ENCODE measurements around the gene RRBP1. TPM values are rescaled to one million over a fixed set of nuclear protein-coding genes. Genes with fewer than 3 reads are reported as not detected.

Gene RRBP1
- total RNA-seq, 4 donors from 2014 or later, result 76.5 to 162 (median 83.9) TPM

DNA sequence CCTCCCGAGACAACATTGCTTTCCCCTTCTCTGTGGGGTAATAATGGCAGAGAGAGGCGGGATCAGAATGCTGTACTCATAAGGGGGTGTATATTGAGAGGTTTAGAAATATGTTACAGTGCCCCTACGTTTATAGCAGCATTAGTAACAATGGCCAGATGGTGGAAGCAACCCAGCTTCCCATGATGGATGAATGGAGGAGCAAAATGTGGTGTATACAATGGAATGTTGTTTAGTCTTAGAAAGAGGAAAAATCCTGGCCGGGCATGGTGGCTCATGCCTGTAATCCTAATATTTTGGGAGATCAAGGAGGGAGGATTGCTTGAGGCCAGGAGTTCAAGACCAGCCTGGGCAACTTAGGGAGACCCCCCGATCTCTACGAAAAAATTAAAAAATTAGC lies 30.7 kb upstream of the RRBP1 start:
- Histone ChIP-seq H3K27me3 (no peaks in the 10 kb centered on the region), H3K36me3 (no peaks in the 10 kb centered on the region), H3K9me3 (no peaks in the 10 kb centered on the region), H3K4me1 (peaks cover 0 to 8% (median 0%) of the 10 kb centered on the region in 4 donors), H3K4me3 (no peak overlapping the region), H3K27ac (no peak overlapping the region)
- TF ChIP-seq, protein P1, sequence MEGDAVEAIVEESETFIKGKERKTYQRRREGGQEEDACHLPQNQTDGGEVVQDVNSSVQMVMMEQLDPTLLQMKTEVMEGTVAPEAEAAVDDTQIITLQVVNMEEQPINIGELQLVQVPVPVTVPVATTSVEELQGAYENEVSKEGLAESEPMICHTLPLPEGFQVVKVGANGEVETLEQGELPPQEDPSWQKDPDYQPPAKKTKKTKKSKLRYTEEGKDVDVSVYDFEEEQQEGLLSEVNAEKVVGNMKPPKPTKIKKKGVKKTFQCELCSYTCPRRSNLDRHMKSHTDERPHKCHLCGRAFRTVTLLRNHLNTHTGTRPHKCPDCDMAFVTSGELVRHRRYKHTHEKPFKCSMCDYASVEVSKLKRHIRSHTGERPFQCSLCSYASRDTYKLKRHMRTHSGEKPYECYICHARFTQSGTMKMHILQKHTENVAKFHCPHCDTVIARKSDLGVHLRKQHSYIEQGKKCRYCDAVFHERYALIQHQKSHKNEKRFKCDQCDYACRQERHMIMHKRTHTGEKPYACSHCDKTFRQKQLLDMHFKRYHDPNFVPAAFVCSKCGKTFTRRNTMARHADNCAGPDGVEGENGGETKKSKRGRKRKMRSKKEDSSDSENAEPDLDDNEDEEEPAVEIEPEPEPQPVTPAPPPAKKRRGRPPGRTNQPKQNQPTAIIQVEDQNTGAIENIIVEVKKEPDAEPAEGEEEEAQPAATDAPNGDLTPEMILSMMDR (IDR thresholded peaks at IDR 0.05), result no peak
- 80 to 86% methylated on average over 6 of the region's 6 CpGs for WGBS, 2 donors
- DNase-seq (ENCODE audit: low spot score in 2 of 2), result no peak

DNA sequence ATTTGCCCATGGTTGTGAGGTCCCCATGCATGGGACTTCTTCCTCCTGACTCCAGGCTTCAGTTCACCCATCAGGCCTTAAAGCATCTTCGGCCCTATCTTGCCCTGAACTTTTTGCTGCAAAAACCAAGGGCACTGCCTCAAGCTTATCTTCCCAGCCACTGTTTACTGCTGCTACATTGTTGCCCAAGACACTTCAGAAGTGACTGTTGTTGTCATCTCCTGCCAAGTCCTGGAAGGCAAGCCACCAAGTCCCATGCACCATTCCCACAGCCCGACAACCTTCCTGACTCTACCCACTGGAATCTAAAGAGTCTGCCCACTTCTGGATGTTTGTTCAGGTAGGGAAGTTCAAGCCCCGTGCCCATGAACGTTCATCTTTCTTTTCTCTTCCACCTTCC lies 30.2 kb upstream of the RRBP1 start:
- DNase-seq (ENCODE audit: low spot score in 2 of 2), result no peak
- no peaks in the 10 kb centered on the region for H3K36me3 ChIP-seq
- TF ChIP-seq EP300 (IDR thresholded peaks at IDR 0.05) (no peak), POLR2A (IDR thresholded peaks at IDR 0.05) (no peak)
- TF ChIP-seq, protein P1 (IDR thresholded peaks at IDR 0.05), result no peak
- no peak overlapping the region for H3K27ac ChIP-seq
- no peaks in the 10 kb centered on the region for H3K27me3 ChIP-seq
- no peak overlapping the region for H3K4me3 ChIP-seq
- H3K4me1 ChIP-seq, result peaks cover 0 to 8% (median 0%) of the 10 kb centered on the region in 4 donors
- 94 to 96% methylated on average over 4 of the region's 4 CpGs for WGBS, 2 donors
- no peaks in the 10 kb centered on the region for H3K9me3 ChIP-seq

DNA sequence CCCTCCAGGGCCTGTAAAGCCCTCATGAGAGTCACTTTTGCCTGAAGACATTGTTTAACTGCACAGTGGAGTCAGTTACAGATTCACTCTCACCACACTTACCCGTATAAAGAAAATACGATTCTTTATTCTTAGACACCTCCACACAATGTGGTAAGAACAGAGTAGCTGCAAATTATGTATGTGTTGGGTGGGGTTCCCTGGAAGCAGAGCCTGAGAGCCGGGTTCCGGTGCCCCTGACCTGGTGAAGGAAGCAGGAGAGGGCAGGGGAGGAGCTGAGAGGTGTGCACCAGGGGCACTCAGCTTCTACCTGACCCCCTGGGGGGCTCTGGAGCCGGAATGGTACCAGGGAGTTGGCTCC lies 29.2 kb upstream of the RRBP1 start:
- H3K27me3 ChIP-seq, result no peaks in the 10 kb centered on the region
- no peaks in the 10 kb centered on the region for H3K9me3 ChIP-seq
- DNase-seq (ENCODE audit: low spot score in 2 of 2), result no peak
- H3K4me3 ChIP-seq, result no peak overlapping the region
- no peaks in the 10 kb centered on the region for H3K36me3 ChIP-seq
- no peak overlapping the region for H3K27ac ChIP-seq
- TF ChIP-seq POLR2A (IDR thresholded peaks at IDR 0.05), result no peak
- no peak for TF ChIP-seq EP300 (IDR thresholded peaks at IDR 0.05)
- TF ChIP-seq, protein P1 (IDR thresholded peaks at IDR 0.05), result no peak
- WGBS, 2 donors, result 81 to 85% methylated on average over 5 of the region's 5 CpGs
- H3K4me1 ChIP-seq, result peaks cover 0 to 8% (median 0%) of the 10 kb centered on the region in 4 donors

DNA sequence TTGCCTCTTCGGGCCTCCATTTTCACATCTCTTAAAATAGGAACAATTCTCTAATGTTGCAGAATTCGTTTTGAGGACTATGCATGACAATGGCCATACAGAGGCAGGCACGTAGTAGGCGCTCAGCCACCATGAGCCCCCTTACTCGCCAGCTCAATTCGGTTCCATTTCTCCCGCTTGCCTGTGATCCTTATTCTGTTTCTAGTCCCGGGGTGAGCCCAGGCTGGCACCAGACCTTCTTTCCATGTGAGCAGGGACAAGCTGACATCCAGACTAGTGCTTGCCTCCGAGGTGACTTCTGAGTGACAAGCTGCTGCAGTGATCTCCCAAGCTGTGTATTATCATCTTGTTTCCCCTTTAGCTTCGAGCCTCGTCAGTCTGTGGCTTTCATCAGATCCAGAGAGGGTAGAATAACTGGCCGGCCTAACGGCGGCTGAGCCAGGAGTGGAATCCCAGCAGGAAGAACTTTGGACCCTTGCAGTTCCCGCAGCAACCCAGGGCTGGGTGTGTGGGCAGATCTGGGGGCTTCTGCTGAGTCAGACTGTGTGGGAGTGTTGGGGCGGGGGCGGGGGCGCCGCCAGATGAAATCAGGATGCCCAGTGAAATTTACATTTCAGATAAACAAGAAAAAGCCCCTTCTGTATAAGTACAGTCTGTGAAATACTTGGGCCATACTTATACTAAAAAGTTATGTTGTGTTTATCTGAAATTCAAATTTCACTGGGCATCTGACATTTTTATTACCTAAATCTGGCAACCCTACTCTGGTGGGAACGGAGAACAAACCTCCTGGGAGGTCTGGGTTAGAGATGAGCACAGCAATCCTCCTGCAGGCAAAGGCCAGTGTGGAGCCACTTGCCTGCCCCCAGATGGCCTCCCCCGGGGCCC lies 28.6 kb upstream of the RRBP1 start:
- H3K9me3 ChIP-seq, result no peaks in the 10 kb centered on the region
- TF ChIP-seq, protein P1 (IDR thresholded peaks at IDR 0.05), result no peak
- 53% methylated on average over 21 of the region's 21 CpGs for WGBS, 2 donors
- H3K4me3 ChIP-seq, result no peak overlapping the region
- no peaks in the 10 kb centered on the region for H3K27me3 ChIP-seq
- no peaks in the 10 kb centered on the region for H3K36me3 ChIP-seq
- no peak overlapping the region for H3K27ac ChIP-seq
- DNase-seq (ENCODE audit: low spot score in 2 of 2), result no peak
- H3K4me1 ChIP-seq, result peaks cover 0 to 8% (median 0%) of the 10 kb centered on the region in 4 donors

DNA sequence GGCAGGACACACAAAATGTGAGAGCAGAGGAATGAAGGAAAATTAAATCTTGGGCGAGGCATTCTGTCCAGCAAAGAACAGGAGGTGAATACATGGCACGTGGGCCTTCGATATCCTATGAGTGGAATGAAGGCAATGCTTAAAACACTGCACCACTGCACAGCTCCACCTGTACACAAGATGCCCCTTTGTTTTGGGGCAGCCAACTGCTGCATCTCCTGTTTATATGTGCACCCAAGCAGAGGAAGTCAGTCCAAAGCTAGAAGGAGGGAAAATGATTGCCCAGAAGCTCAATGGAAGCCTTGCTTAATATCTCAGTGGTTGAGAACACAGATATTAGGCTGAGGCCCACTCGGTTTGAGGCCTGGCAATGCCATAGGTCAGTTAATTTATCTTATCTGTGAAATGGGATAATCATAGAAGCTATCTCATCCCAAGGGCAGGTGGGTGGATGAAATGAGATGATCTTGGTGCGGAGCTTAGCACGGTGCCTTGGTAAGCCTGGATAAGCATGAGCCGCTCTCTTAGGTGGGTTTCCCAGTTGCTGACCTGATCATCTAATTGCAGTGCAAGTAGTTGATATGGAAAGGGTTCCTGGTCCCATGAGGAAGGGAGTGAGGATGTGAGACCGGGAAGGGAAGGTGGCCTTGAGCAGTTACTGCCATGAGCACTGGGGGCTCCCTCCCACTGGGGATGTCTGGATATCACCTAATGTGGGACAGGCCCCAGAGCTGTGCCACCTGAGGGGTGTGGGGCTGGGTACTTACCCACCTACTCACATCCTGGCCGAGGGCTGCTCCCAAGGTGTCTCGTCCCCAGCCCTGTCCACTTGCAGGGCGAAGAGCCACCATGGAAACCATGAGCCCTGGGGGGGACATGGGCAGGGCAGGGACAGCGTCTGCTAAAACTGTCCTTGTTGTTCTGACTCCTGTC lies 27.6 kb upstream of the RRBP1 start:
- no peak for DNase-seq (ENCODE audit: low spot score in 2 of 2)
- no peaks in the 10 kb centered on the region for H3K9me3 ChIP-seq
- WGBS, 2 donors, result 85 to 90% methylated on average over 12 of the region's 12 CpGs
- no peaks in the 10 kb centered on the region for H3K27me3 ChIP-seq
- no peaks in the 10 kb centered on the region for H3K36me3 ChIP-seq
- TF ChIP-seq, protein P1 (IDR thresholded peaks at IDR 0.05), result no peak
- TF ChIP-seq EP300 (IDR thresholded peaks at IDR 0.05) (no peak), POLR2A (IDR thresholded peaks at IDR 0.05) (no peak)
- peaks cover 0 to 8% (median 0%) of the 10 kb centered on the region in 4 donors for H3K4me1 ChIP-seq
- H3K4me3 ChIP-seq, result no peak overlapping the region
- H3K27ac ChIP-seq, result no peak overlapping the region
